Testis (tissue), 3 donors: ENCODE results near the gene OLFM1. TPM values are rescaled to one million over a fixed set of nuclear protein-coding genes. Genes with fewer than 3 reads are reported as not detected.
A peak's percentile ranks its signal among the peaks of the same experiment; 100 is the strongest.

Experiments used
- DNase-seq: peaks from one replicate; pipeline ENCODE4 v3.0.0-alpha.2; 2019
- H3K27ac ChIP-seq, 2 donors: fragments of 200-600 bp; sonication (generic); one replicate each; pipeline ENCODE4 v1.5.1; 2019
- H3K27me3 ChIP-seq: fragments of 200-600 bp; sonication (generic); one replicate; pipeline ENCODE4 v1.5.1; 2019
- H3K36me3 ChIP-seq: fragments of 200-600 bp; sonication (generic); one replicate; pipeline ENCODE4 v1.5.1; 2017; ENCODE audit warnings: low read depth; ENCODE audit errors: missing control alignments
- H3K4me1 ChIP-seq: fragments of 200-600 bp; sonication (generic); one replicate; pipeline ENCODE4 v1.5.1; 2019
- H3K4me3 ChIP-seq, 2 donors: fragments of 200-600 bp; sonication (generic); one replicate each; pipeline ENCODE4 v1.5.1; 2017 to 2019
- H3K9me3 ChIP-seq: fragments of 200-600 bp; sonication (generic); one replicate; pipeline ENCODE4 v1.5.1; 2017
- POLR2A ChIP-seq: fragments of 450-650 bp; IDR thresholded peaks from one replicate; pipeline ENCODE4 v1.6.1; 2017; ENCODE audit warnings: antibody characterized with exemption, mild to moderate bottlenecking, moderate library complexity
- WGBS, 2 donors: methylation state at CpG; one replicate each; pipeline ENCODE4 v1.1.5; 2018; 5-methylcytosine and 5-hydroxymethylcytosine counted together
- intact Hi-C: fragments of 100-400 bp; cut with DNase I; formaldehyde crosslinking; loops from one replicate; pipeline ENCODE4 v1.15.1; 2023; ENCODE audit warnings: low total_unique reads
- polyA plus RNA-seq: library from polyadenylated mRNA; stranded (reverse); fragments of 350-450 nt; fragmentation: Illumina TruSeq; extraction: RNeasy Lipid Tissue Mini Kit (QIAGEN cat#74804); gene quantifications from one replicate; pipeline ENCODE4 v1.2.3, GENCODE V29; 2014; ENCODE audit warnings: low read depth, low replicate concordance; ENCODE audit not compliant: insufficient read depth
- total RNA-seq, 2 donors: library from RNA; depleted of rRNA; stranded (reverse); fragments of >200 nt; gene quantifications; one replicate each; pipeline ENCODE4 v1.2.3, GENCODE V29; 2016
- TF ChIP-seq, protein P1 (sequence below), 3 experiments: fragments of 450-650 bp in 2 of 3; fragments of 200-600 bp in 1 of 3; sonication (generic) in 1 of 3; IDR thresholded peaks; one replicate each; pipeline ENCODE4 v1.5.1; 2016 to 2019; ENCODE audit warnings: antibody characterized with exemption in 3 of 3, mild to moderate bottlenecking in 2 of 3, moderate library complexity in 1 of 3

The OLFM1 gene
- total and polyA plus RNA-seq, 3 donors from 2014 or later, result 13.9 to 24.4 (median 16.0) TPM

DNA sequence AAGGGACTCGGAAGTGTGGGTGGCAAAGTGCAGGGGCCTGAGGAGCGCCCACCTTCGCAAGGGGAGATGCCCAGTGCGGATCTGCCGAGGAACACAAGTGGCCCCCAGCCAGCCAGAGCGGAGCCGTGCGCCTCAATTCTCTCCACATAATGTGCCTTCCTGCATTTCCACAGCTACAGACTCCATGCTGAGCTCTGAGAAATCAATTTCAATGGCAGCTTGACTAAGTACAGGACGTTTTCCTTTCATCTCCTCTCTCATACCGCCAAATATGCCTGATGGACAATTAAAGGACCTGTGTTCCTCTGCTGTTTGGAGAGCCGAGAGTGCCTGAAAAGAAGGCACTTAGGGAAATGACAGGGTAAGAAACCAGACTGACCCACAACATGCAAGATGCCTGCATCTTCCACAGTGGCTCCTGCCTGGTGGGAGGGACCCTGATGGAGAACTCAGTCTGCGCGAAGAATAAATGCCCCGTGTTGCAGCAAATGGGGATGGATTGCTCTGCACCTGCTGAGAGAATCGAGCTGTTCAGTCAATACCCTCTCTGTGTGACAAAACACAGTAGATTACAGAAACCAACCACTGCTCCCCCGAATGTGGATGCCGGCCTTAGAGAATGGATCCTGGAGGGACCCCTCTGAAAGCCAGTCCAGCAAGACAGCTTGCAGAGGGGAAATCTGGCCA, 38.6 kb upstream of the OLFM1 start:
- intact Hi-C loops, result no loop called here
- Histone ChIP-seq H3K27ac (no peak overlapping the region), H3K36me3 (no peaks in the 10 kb centered on the region), H3K4me1 (no peaks in the 10 kb centered on the region), H3K9me3 (no peaks in the 10 kb centered on the region), H3K27me3 (no peaks in the 10 kb centered on the region), H3K4me3 (no peak overlapping the region)
- TF ChIP-seq, protein P1, sequence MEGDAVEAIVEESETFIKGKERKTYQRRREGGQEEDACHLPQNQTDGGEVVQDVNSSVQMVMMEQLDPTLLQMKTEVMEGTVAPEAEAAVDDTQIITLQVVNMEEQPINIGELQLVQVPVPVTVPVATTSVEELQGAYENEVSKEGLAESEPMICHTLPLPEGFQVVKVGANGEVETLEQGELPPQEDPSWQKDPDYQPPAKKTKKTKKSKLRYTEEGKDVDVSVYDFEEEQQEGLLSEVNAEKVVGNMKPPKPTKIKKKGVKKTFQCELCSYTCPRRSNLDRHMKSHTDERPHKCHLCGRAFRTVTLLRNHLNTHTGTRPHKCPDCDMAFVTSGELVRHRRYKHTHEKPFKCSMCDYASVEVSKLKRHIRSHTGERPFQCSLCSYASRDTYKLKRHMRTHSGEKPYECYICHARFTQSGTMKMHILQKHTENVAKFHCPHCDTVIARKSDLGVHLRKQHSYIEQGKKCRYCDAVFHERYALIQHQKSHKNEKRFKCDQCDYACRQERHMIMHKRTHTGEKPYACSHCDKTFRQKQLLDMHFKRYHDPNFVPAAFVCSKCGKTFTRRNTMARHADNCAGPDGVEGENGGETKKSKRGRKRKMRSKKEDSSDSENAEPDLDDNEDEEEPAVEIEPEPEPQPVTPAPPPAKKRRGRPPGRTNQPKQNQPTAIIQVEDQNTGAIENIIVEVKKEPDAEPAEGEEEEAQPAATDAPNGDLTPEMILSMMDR (IDR thresholded peaks at IDR 0.05), result no peak
- TF ChIP-seq POLR2A, result no peak
- DNase-seq, result no peak
- WGBS, 2 donors, result 80 to 83% methylated on average over 16 to 17 of the region's 17 CpGs

DNA sequence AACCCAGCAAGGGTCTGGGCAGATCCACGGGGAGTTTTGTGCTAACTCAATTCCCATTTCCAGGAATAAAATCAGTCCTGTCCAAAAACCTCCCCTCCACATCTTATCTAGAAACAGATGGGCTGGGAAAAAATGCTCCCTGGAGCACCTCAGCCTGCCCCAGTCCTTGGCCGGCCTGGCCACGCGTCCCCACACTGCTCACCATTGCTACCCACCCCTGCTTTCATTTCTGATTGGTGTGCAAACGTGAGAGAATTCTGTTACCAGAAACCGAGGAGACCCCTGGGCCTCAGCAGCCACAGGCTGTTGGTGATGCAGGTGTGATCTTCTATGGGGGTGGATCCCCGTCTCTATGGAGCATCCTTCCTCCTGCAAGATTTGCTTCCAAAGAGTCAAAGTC, 38.0 kb upstream of the OLFM1 start:
- H3K36me3 ChIP-seq, result no peaks in the 10 kb centered on the region
- DNase-seq, result no peak
- no peaks in the 10 kb centered on the region for H3K4me1 ChIP-seq
- H3K27ac ChIP-seq, result no peak overlapping the region
- WGBS, 2 donors, result 73 to 85% methylated on average over 5 to 7 of the region's 7 CpGs
- H3K9me3 ChIP-seq, result no peaks in the 10 kb centered on the region
- intact Hi-C loops, result no loop called here
- no peak for TF ChIP-seq POLR2A
- TF ChIP-seq, protein P1 (IDR thresholded peaks at IDR 0.05), result no peak
- no peaks in the 10 kb centered on the region for H3K27me3 ChIP-seq
- H3K4me3 ChIP-seq, result no peak overlapping the region

DNA sequence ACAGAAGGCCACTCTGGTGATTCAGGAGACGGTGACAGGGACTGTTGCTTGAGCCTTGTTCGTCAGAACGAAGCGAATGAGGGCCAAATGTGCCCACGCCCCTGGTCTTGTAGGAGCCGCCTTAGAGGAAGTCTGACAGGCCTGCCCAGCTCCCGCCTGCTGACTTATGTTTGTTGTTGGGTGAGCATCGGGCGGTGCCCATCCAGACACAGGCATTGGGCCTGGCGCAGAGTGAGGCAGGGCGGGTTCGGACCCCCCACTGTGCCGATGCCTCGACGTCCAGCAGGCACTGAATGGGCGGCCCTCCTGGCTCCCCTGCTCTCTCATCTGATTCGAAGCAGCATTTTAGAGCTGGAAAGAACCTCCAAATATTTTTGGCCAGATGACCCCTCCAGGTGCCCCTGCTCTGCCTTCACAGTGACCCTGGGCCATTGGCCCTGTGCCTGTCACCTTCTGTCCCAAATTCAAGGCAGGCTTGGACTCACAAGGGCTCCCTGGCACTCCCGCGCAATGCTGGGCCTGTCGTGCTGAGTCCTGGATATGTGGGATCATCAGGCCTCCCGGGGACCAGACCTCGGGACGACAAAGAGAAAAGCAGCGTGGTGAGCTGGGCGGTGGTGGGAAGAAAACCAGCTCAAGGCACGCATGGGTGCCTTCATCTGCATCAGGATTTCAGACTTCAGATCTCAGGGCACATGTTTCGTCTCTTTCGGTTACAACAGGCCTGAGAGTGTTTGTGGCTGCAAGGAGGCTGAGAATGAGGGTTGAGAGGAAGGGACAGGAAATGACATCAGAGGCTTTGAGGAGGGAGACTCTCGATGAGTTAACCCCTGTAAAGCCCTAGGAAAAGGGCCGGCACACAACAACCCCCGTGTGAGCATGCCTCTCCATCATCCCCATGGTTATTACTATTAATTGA, 37.1 kb upstream of the OLFM1 start:
- Histone ChIP-seq H3K27ac (no peak overlapping the region), H3K27me3 (no peaks in the 10 kb centered on the region), H3K9me3 (no peaks in the 10 kb centered on the region), H3K4me3 (no peak overlapping the region), H3K36me3 (no peaks in the 10 kb centered on the region), H3K4me1 (no peaks in the 10 kb centered on the region)
- TF ChIP-seq POLR2A, result no peak
- TF ChIP-seq, protein P1 (IDR thresholded peaks at IDR 0.05), result no peak
- no peak for DNase-seq
- intact Hi-C loops, result no loop called here
- 91% methylated on average over 27 to 31 of the region's 31 CpGs for WGBS, 2 donors

DNA sequence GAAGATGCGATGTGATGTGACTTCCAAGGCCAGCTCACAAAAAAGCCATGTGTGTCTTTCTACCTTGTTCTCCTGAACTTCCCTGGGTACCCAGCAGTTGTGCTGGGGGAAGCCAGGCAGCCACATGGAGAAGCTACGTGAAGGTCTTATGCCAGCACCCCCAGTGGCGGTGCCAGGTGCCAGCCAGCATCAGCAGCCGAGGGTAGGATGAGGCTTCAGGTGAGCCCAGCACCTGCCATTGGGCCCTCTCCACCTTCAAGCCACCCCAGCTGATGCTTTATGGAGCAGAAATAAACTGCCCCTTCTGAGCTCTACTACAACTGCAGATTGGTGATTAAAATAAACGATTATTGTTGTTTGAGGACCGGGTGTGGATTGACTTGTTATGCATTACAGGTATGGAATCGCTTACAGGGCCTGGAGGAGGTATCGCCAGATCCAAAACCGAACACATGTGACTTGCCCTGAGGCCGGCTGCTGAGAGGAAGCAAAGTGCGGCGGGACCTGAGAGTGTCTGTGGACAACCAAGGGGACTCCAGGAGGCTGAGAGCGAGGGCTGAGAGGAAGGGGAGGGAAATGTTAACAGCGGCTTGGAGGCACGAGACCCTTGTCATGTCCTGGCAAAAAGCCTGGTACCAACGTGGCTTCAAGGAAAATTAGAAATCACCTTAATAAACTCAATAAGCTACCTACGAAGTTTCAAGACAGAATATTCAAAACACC, 36.0 kb upstream of the OLFM1 start:
- DNase-seq, result peak; percentile 0
- Histone ChIP-seq H3K4me1 (no peaks in the 10 kb centered on the region), H3K27ac (no peak overlapping the region), H3K27me3 (no peaks in the 10 kb centered on the region), H3K9me3 (no peaks in the 10 kb centered on the region), H3K36me3 (no peaks in the 10 kb centered on the region), H3K4me3 (no peak overlapping the region)
- intact Hi-C loops, result no loop called here
- 94 to 96% methylated on average over 16 to 17 of the region's 17 CpGs for WGBS, 2 donors
- TF ChIP-seq, protein P1 (IDR thresholded peaks at IDR 0.05), result no peak
- no peak for TF ChIP-seq POLR2A
